HEK293 (cell line): ENCODE measurements around the gene PRKCA.

Experiments used
- CTCF ChIA-PET: fragments of 350-600 bp; formaldehyde crosslinking; extraction: SDS; loops from one replicate; lab custom pipeline; 2021; ENCODE audit warnings: antibody characterized with exemption; lab: Yijun Ruan, JAX
- POLR2A ChIA-PET: fragments of 300-600 bp; formaldehyde crosslinking; extraction: SDS; loops from one replicate; lab custom pipeline; 2020; ENCODE audit warnings: antibody characterized with exemption, inconsistent platforms; lab: Yijun Ruan, JAX
- H3K27ac ChIP-seq: fragments of 200-500 bp; sonication (Bioruptor generic); 2 replicates; pipeline ENCODE4 v1.5.1; 2014; ENCODE audit warnings: low read depth, low read length, control low read depth, inconsistent platforms; ENCODE audit errors: extremely low read depth
- H3K36me3 ChIP-seq, 2 experiments: fragments of 200-500 bp in 1 of 2; sonication (Bioruptor generic) in 1 of 2; 1 replicate in 1 of 2; 2 replicates in 1 of 2; pipeline ENCODE4 v1.5.1; 2014 to 2017; ENCODE audit warnings: inconsistent platforms in 2 of 2, low read length in 2 of 2; ENCODE audit not compliant: control insufficient read depth in 2 of 2, insufficient read depth in 1 of 2
- H3K4me1 ChIP-seq: fragments of 200-500 bp; sonication (Bioruptor generic); 2 replicates; pipeline ENCODE4 v1.5.1; 2014; ENCODE audit warnings: mild to moderate bottlenecking, low read length, inconsistent platforms; ENCODE audit not compliant: control insufficient read depth, insufficient read depth
- H3K4me3 ChIP-seq: 2 replicates; pipeline ENCODE4 v1.5.1; 2011; ENCODE audit warnings: low read depth, mild to moderate bottlenecking, control low read depth, low read length, moderate library complexity
- H3K9me3 ChIP-seq: fragments of 200-500 bp; sonication (Bioruptor generic); 2 replicates; pipeline ENCODE4 v1.5.1; 2014; ENCODE audit warnings: low read depth, low read length, inconsistent platforms; ENCODE audit not compliant: control insufficient read depth, insufficient read depth
- BCL11B ChIP-seq: fragments of 450-650 bp; formaldehyde crosslinking; IDR thresholded peaks from 2 replicates; pipeline ENCODE4 v1.5.1; 2016; ENCODE audit warnings: low read depth, missing biosample characterization, missing genetic modification characterization
- HOXD13 ChIP-seq: sonication (generic); formaldehyde crosslinking; IDR thresholded peaks from 2 replicates; pipeline ENCODE4 v1.8.0; 2022; ENCODE audit warnings: missing genetic modification reagents, borderline replicate concordance
- SCRT2 ChIP-seq: fragments of 450-650 bp; formaldehyde crosslinking; IDR thresholded peaks from 2 replicates; pipeline ENCODE4 v1.5.1; 2016; ENCODE audit warnings: missing biosample characterization, missing genetic modification characterization
- SP3 ChIP-seq: fragments of 450-650 bp; formaldehyde crosslinking; IDR thresholded peaks from 2 replicates; pipeline ENCODE4 v1.5.1; 2016; ENCODE audit warnings: missing biosample characterization, missing genetic modification characterization
- ZFP3 ChIP-seq: fragments of 450-650 bp; formaldehyde crosslinking; IDR thresholded peaks from 2 replicates; pipeline ENCODE4 v1.5.1; 2016; ENCODE audit warnings: low read depth, missing biosample characterization, missing genetic modification characterization
- ZFP69B ChIP-seq: fragments of 450-650 bp; formaldehyde crosslinking; IDR thresholded peaks from 2 replicates; pipeline ENCODE4 v1.5.1; 2016; ENCODE audit warnings: missing biosample characterization, missing genetic modification characterization
- ZNF146 ChIP-seq: fragments of 450-650 bp; formaldehyde crosslinking; IDR thresholded peaks from 2 replicates; pipeline ENCODE4 v1.5.1; 2016; ENCODE audit warnings: missing biosample characterization, missing genetic modification characterization
- ZNF157 ChIP-seq: fragments of 450-650 bp; formaldehyde crosslinking; IDR thresholded peaks from 2 replicates; pipeline ENCODE4 v1.5.1; 2016; ENCODE audit warnings: missing biosample characterization, missing genetic modification characterization
- ZNF292 ChIP-seq: fragments of 450-650 bp; formaldehyde crosslinking; IDR thresholded peaks from 2 replicates; pipeline ENCODE4 v1.5.1; 2016; ENCODE audit warnings: low read depth, missing biosample characterization, missing genetic modification characterization, borderline replicate concordance
- ZNF366 ChIP-seq: fragments of 450-650 bp; formaldehyde crosslinking; conservative IDR thresholded peaks from 2 replicates; pipeline ENCODE4 v1.5.1; 2016; ENCODE audit warnings: missing biosample characterization, missing genetic modification characterization
- ZNF394 ChIP-seq: fragments of 450-650 bp; formaldehyde crosslinking; IDR thresholded peaks from 2 replicates; pipeline ENCODE4 v1.5.1; 2016; ENCODE audit warnings: missing biosample characterization, missing genetic modification characterization, mild to moderate bottlenecking, moderate library complexity, borderline replicate concordance
- ZNF501 ChIP-seq: fragments of 450-650 bp; formaldehyde crosslinking; IDR thresholded peaks from 2 replicates; pipeline ENCODE4 v1.5.1; 2016; ENCODE audit warnings: missing biosample characterization, missing genetic modification characterization
- ZNF626 ChIP-seq: fragments of 450-650 bp; sonication (Bioruptor Pico); formaldehyde crosslinking; IDR thresholded peaks from 2 replicates; pipeline ENCODE4 v1.5.1; 2018; ENCODE audit warnings: missing biosample characterization, missing genetic modification characterization, inconsistent platforms
- ZNF654 ChIP-seq: fragments of 450-650 bp; formaldehyde crosslinking; IDR thresholded peaks from 2 replicates; pipeline ENCODE4 v1.5.1; 2016; ENCODE audit warnings: low read depth, missing biosample characterization, missing genetic modification characterization
- ZNF707 ChIP-seq: fragments of 450-650 bp; formaldehyde crosslinking; IDR thresholded peaks from 2 replicates; pipeline ENCODE4 v1.5.1; 2016; ENCODE audit warnings: missing biosample characterization, missing genetic modification characterization
- ZNF768 ChIP-seq: fragments of 450-650 bp; formaldehyde crosslinking; IDR thresholded peaks from 2 replicates; pipeline ENCODE4 v1.5.1; 2018; ENCODE audit warnings: missing biosample characterization, mild to moderate bottlenecking, missing genetic modification characterization
- ZNF830 ChIP-seq: fragments of 450-650 bp; IDR thresholded peaks from 2 replicates; pipeline ENCODE4 v1.5.0; 2018; ENCODE audit warnings: missing biosample characterization, missing genetic modification characterization, low read depth, mild to moderate bottlenecking, moderate library complexity
- ZSCAN16 ChIP-seq: fragments of 450-650 bp; formaldehyde crosslinking; IDR thresholded peaks from 2 replicates; pipeline ENCODE4 v1.5.1; 2016; ENCODE audit warnings: missing biosample characterization, missing genetic modification characterization
- ZXDB ChIP-seq: fragments of 450-650 bp; formaldehyde crosslinking; IDR thresholded peaks from 2 replicates; pipeline ENCODE4 v1.5.1; 2016; ENCODE audit warnings: missing biosample characterization, missing genetic modification characterization
- TF ChIP-seq, protein P1 (sequence below): fragments of 450-650 bp; formaldehyde crosslinking; IDR thresholded peaks from 2 replicates; pipeline ENCODE4 v1.5.1; 2016; ENCODE audit warnings: missing biosample characterization, missing genetic modification characterization
- TF ChIP-seq, protein P2 (sequence below): fragments of 450-650 bp; formaldehyde crosslinking; IDR thresholded peaks from 2 replicates; pipeline ENCODE4 v1.5.1; 2016; ENCODE audit warnings: missing biosample characterization, missing genetic modification characterization
- TF ChIP-seq, protein P3 (sequence below): fragments of 450-650 bp; formaldehyde crosslinking; IDR thresholded peaks from 2 replicates; pipeline ENCODE4 v1.5.1; 2016; ENCODE audit warnings: missing biosample characterization, missing genetic modification characterization
- TF ChIP-seq, protein P4 (sequence below): fragments of 450-650 bp; formaldehyde crosslinking; IDR thresholded peaks from 2 replicates; pipeline ENCODE4 v1.5.1; 2016; ENCODE audit warnings: missing biosample characterization, missing genetic modification characterization, low read depth
- TF ChIP-seq, protein P5 (sequence below): fragments of 450-650 bp; formaldehyde crosslinking; IDR thresholded peaks from 2 replicates; pipeline ENCODE4 v1.5.1; 2017; ENCODE audit warnings: missing biosample characterization, missing genetic modification characterization

The PRKCA gene

DNA sequence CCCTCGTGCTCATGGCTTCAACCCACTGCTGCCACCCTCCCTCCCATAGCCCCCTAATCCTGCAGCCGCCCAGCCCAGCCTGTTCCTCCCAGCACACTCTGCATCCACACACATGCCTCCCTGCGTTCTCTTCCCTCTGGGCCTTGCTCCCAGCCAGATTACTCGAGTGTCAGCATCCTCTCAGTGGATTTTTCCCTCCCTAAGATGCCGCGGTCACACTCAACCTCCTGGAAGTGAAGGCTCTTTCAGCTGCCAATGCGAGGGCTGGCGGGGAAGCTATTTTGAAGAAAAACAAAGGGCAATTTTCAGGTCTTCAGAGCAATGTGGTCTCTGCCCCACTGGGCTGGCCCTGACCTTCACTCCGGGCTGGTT lies 509.3 kb downstream of the PRKCA start:
- Histone ChIP-seq H3K9me3 (no peaks in the 10 kb centered on the region), H3K4me1 (no peaks in the 10 kb centered on the region), H3K4me3 (no peak overlapping the region), H3K36me3 (no peaks in the 10 kb centered on the region), H3K27ac (no peak overlapping the region)
- ChIA-PET CTCF (no interaction called here), POLR2A (no interaction called here)
- TF ChIP-seq ZNF394 (tag by site-specific recombination) (no peak), SCRT2 (tag by site-specific recombination) (no peak), ZNF830 (tag by site-specific recombination) (no peak), ZXDB (tag by site-specific recombination) (no peak), ZNF654 (tag by site-specific recombination) (no peak), ZNF626 (tag by site-specific recombination) (no peak), ZNF292 (tag by site-specific recombination) (no peak), ZNF157 (tag by site-specific recombination) (no peak), ZNF146 (no peak), ZSCAN16 (tag by site-specific recombination) (no peak)
- TF ChIP-seq, protein P1, sequence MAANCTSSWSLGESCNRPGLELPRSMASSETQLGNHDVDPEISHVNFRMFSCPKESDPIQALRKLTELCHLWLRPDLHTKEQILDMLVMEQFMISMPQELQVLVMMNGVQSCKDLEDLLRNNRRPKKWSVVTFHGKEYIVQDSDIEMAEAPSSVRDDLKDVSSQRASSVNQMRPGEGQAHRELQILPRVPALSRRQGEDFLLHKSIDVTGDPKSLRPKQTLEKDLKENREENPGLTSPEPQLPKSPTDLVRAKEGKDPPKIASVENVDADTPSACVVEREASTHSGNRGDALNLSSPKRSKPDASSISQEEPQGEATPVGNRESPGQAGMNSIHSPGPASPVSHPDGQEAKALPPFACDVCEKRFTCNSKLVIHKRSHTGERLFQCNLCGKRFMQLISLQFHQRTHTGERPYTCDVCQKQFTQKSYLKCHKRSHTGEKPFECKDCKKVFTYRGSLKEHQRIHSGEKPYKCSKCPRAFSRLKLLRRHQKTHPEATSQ (tag by site-specific recombination), result no peak
- TF ChIP-seq, protein P2, sequence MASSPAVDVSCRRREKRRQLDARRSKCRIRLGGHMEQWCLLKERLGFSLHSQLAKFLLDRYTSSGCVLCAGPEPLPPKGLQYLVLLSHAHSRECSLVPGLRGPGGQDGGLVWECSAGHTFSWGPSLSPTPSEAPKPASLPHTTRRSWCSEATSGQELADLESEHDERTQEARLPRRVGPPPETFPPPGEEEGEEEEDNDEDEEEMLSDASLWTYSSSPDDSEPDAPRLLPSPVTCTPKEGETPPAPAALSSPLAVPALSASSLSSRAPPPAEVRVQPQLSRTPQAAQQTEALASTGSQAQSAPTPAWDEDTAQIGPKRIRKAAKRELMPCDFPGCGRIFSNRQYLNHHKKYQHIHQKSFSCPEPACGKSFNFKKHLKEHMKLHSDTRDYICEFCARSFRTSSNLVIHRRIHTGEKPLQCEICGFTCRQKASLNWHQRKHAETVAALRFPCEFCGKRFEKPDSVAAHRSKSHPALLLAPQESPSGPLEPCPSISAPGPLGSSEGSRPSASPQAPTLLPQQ (tag by site-specific recombination), result no peak
- TF ChIP-seq, protein P3, sequence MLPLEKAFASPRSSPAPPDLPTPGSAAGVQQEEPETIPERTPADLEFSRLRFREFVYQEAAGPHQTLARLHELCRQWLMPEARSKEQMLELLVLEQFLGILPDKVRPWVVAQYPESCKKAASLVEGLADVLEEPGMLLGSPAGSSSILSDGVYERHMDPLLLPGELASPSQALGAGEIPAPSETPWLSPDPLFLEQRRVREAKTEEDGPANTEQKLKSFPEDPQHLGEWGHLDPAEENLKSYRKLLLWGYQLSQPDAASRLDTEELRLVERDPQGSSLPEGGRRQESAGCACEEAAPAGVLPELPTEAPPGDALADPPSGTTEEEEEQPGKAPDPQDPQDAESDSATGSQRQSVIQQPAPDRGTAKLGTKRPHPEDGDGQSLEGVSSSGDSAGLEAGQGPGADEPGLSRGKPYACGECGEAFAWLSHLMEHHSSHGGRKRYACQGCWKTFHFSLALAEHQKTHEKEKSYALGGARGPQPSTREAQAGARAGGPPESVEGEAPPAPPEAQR, result no peak

DNA sequence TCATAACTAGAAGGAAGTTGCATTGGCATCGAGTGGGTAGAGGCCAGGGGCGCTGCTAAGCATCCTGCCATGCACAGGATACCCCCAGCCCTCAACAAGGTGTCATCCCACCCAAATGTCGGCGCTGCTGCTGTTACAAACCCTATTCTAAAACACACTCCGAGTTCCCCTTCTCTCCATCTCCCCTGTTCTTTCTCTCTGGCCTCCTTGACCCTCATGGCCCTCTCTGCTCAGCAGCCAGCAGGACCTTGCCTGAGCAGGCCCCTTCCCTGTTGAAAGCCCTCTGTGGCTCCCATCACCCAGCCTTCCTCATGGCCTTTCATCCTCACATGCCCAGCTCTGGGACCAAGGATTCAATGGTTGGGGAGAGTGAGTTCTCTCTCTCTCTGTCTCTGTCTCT lies 510.2 kb downstream of the PRKCA start:
- Histone ChIP-seq H3K4me3 (no peak overlapping the region), H3K36me3 (no peaks in the 10 kb centered on the region), H3K9me3 (no peaks in the 10 kb centered on the region), H3K27ac (no peak overlapping the region), H3K4me1 (no peaks in the 10 kb centered on the region)
- POLR2A ChIA-PET, result no interaction called here
- CTCF ChIA-PET, result interaction anchor here (0.7 kb wide), 1 partner anchor 10 kb away, joined by 3 read pairs; no protein-coding TSS in a partner anchor
- TF ChIP-seq, protein P1 (tag by site-specific recombination), result no peak
- no peak for TF ChIP-seq ZFP3 (tag by site-specific recombination)
- no peak for TF ChIP-seq SP3
- TF ChIP-seq, protein P3, result no peak
- TF ChIP-seq ZNF501 (tag by site-specific recombination), result no peak
- TF ChIP-seq ZFP69B (tag by site-specific recombination), result no peak
- TF ChIP-seq, protein P4, sequence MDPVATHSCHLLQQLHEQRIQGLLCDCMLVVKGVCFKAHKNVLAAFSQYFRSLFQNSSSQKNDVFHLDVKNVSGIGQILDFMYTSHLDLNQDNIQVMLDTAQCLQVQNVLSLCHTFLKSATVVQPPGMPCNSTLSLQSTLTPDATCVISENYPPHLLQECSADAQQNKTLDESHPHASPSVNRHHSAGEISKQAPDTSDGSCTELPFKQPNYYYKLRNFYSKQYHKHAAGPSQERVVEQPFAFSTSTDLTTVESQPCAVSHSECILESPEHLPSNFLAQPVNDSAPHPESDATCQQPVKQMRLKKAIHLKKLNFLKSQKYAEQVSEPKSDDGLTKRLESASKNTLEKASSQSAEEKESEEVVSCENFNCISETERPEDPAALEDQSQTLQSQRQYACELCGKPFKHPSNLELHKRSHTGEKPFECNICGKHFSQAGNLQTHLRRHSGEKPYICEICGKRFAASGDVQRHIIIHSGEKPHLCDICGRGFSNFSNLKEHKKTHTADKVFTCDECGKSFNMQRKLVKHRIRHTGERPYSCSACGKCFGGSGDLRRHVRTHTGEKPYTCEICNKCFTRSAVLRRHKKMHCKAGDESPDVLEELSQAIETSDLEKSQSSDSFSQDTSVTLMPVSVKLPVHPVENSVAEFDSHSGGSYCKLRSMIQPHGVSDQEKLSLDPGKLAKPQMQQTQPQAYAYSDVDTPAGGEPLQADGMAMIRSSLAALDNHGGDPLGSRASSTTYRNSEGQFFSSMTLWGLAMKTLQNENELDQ (tag by site-specific recombination), result no peak
- TF ChIP-seq ZNF366 (tag by site-specific recombination), result no peak
- TF ChIP-seq, protein P5, sequence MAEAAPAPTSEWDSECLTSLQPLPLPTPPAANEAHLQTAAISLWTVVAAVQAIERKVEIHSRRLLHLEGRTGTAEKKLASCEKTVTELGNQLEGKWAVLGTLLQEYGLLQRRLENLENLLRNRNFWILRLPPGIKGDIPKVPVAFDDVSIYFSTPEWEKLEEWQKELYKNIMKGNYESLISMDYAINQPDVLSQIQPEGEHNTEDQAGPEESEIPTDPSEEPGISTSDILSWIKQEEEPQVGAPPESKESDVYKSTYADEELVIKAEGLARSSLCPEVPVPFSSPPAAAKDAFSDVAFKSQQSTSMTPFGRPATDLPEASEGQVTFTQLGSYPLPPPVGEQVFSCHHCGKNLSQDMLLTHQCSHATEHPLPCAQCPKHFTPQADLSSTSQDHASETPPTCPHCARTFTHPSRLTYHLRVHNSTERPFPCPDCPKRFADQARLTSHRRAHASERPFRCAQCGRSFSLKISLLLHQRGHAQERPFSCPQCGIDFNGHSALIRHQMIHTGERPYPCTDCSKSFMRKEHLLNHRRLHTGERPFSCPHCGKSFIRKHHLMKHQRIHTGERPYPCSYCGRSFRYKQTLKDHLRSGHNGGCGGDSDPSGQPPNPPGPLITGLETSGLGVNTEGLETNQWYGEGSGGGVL, result no peak
- TF ChIP-seq BCL11B (tag by site-specific recombination), result no peak
- TF ChIP-seq ZNF157 (tag by site-specific recombination), result no peak
- no peak for TF ChIP-seq ZNF768
- TF ChIP-seq HOXD13 (CRISPR knock-in tag), result no peak
- TF ChIP-seq ZNF707 (tag by site-specific recombination), result no peak
